ENCODE data around the gene HIRIP3.

DNA sequence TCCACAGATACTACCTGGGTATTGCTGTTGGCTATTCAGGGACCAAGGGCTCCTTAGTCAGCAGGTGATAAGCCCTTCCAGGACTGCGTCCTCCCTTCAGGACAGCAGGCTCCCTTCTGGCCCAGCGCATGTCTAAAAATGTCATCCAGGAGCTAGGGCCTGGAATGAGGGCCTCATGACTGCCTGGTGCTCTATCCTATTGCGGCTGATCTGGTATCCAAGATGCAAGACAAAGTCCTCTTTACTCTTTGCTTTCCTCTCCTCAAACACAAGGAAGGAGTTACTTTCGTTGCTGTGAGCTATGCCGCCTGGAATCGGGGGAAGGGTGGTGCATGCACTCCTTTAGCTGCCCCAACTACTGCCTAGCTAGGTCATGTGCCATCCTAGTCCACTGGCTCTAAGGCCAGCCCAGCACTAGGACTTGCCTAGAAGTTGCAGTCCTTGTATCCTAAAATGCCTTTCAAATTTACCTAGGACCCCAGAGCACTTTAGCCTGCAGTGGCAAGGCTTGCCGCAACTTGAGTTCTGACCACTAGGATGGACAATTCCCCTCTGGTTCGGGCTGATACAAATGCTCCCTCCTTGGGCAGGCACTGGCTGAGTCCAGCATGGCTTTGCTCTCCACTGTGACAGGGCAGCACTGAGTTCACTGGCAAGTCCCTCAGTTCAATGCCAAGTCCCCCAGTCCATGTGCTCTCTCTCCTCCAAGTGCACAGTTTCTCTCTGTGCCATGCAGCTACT, 43.6 kb downstream of the HIRIP3 start:
- no peak for TF ChIP-seq POLR2A (IDR thresholded peaks at IDR 0.05; ENCODE audit: low read depth, low read length)
- TF ChIP-seq TAF1 (IDR thresholded peaks at IDR 0.05; ENCODE audit: low read depth, low read length): no peak
- no peak for TF ChIP-seq POLR2AphosphoS5 (IDR thresholded peaks at IDR 0.05; ENCODE audit: low read depth, low read length)
- TF ChIP-seq SPI1 (IDR thresholded peaks at IDR 0.05; ENCODE audit: low read depth, low read length): no peak
- no peak for TF ChIP-seq PAX5 (IDR thresholded peaks at IDR 0.05; ENCODE audit: insufficient read depth, low read length, severe bottlenecking)
